Pancreas (tissue), 10 donors: ENCODE measurements around the gene GBF1. TPM values are rescaled to one million over a fixed set of nuclear protein-coding genes. Genes with fewer than 3 reads are reported as not detected.

Source experiments
- ATAC-seq, 4 donors: fragments of 200-7000 bp; cut with Tn5 transposase; one replicate each; pipeline versions ENCODE4 v1.8.0 to v1.9.1; 2020; ENCODE audit warnings: mild to moderate bottlenecking in 4 of 4, moderate library complexity in 4 of 4
- DNase-seq, 6 donors: peaks; one replicate each; pipeline ENCODE4 v3.0.0-alpha.2; 2020
- FAIRE-seq: peaks from 2 replicates; lab custom pipeline; 2012; peaks lifted over from hg19 to GRCh38; lab: Jason Lieb, UNC
- H3K27ac ChIP-seq, 4 donors: fragments of 200-600 bp; sonication (generic); 1 replicate in 3 of 4; 2 replicates in 1 of 4; pipeline versions ENCODE4 v1.5.0 to v1.8.0; 2020
- H3K27me3 ChIP-seq, 4 donors: fragments of 200-600 bp; one replicate each; pipeline ENCODE4 v1.8.0; 2021
- H3K36me3 ChIP-seq, 3 donors: fragments of 200-600 bp; sonication (generic) in 1 of 3; one replicate each; pipeline versions ENCODE4 v1.5.0 to v1.8.0; 2020 to 2021
- H3K4me1 ChIP-seq, 3 donors: fragments of 200-600 bp; one replicate each; pipeline ENCODE4 v1.8.0; 2021
- H3K4me3 ChIP-seq, 4 donors: fragments of 200-600 bp; sonication (generic) in 2 of 4; one replicate each; pipeline versions ENCODE4 v1.5.0 to v1.8.0; 2020 to 2021
- H3K9me3 ChIP-seq, 4 donors: fragments of 200-600 bp; one replicate each; pipeline ENCODE4 v1.8.0; 2021
- CTCF ChIP-seq, 4 donors: fragments of 200-600 bp; sonication (generic) in 3 of 4; IDR thresholded peaks; one replicate each; pipeline versions ENCODE4 v1.5.0 to v1.8.0; 2021; ENCODE audit warnings: antibody characterized with exemption in 4 of 4
- WGBS, 2 donors: extraction: QIAGEN DNeasy Blood & Tissue Kit; methylation state at CpG; one replicate each; pipeline ENCODE4 v1.1.7; 2013; 5-methylcytosine and 5-hydroxymethylcytosine counted together
- intact Hi-C, 3 donors: fragments of 100-400 bp; cut with DNase I; formaldehyde crosslinking; loops; one replicate each; pipeline versions ENCODE4 v1.11.1 to v1.14.2; 2022
- polyA plus RNA-seq, 2 donors: library from polyadenylated mRNA; stranded (reverse); fragments of 200-250 nt; gene quantifications; one replicate each; pipeline ENCODE4 v1.2.3, GENCODE V29; 2013
- total RNA-seq, 6 donors: library from RNA; stranded (reverse); fragmentation: NEBNext Ultra II Directional in 4 of 6; extraction: Animal tissue kit (Norgen Biotek cat#: 25700) in 4 of 6; gene quantifications; one replicate each; pipeline versions ENCODE4 v1.2.1 to v1.2.4, GENCODE V29; 2021 to 2023
- donor health status: healthy with polysubstance abuse.
- donor health status: DM: no; HTN: no; CAD: no; lungs with moderate emphysema.
- donor health status: DM: no; HTN: no; CAD: no.
- donor health status: control.
- donor health status: control.
- donor health status: Bipolar disorder and iron deficiency.
- donor health status: DM: yes; HTN: yes; CAD: no.
- donor health status: DM: no; HTN: no; CAD: no.
- donor health status: DM: no; HTN: no; CAD: no.
- donor health status: DM: yes; HTN: yes; CAD: no.

Gene GBF1
- total and polyA plus RNA-seq, 8 donors: 14.9 to 27.6 (median 18.2) TPM

GRCh38 chr10:102268375-102268888, 23.1 kb downstream of the GBF1 start:
- Histone ChIP-seq H3K27ac (no peak overlapping the region), H3K4me1 (peaks cover 5 to 21% (median 6%) of the 10 kb centered on the region in 3 donors), H3K9me3 (no peaks in the 10 kb centered on the region), H3K36me3 (no peaks in the 10 kb centered on the region), H3K4me3 (no peak overlapping the region), H3K27me3 (no peaks in the 10 kb centered on the region)
- no peak for FAIRE-seq
- intact Hi-C loops: no loop called here
- DNase-seq: no peak
- TF ChIP-seq CTCF (IDR thresholded peaks at IDR 0.05): no peak
- ATAC-seq: no peak

GRCh38 chr10:102269017-102269416, 23.7 kb downstream of the GBF1 start:
- no peak for TF ChIP-seq CTCF (IDR thresholded peaks at IDR 0.05)
- FAIRE-seq (no peak), ATAC-seq (peak in 1 of 4 donors; percentile 25), DNase-seq (no peak)
- 46 to 57% methylated on average over 3 of the region's 3 CpGs for WGBS, 2 donors
- Histone ChIP-seq H3K36me3 (no peaks in the 10 kb centered on the region), H3K9me3 (no peaks in the 10 kb centered on the region), H3K27ac (no peak overlapping the region), H3K4me3 (no peak overlapping the region), H3K27me3 (no peaks in the 10 kb centered on the region), H3K4me1 (peaks cover 0 to 16% (median 6%) of the 10 kb centered on the region in 3 donors)
- intact Hi-C loops: no loop called here

GRCh38 chr10:102274062-102274461, 28.7 kb downstream of the GBF1 start:
- Histone ChIP-seq H3K4me3 (no peak overlapping the region), H3K9me3 (no peaks in the 10 kb centered on the region), H3K27ac (no peak overlapping the region), H3K4me1 (no peaks in the 10 kb centered on the region), H3K36me3 (no peaks in the 10 kb centered on the region), H3K27me3 (no peaks in the 10 kb centered on the region)
- TF ChIP-seq CTCF (IDR thresholded peaks at IDR 0.05): no peak
- ATAC-seq (no peak), FAIRE-seq (no peak), DNase-seq (no peak)
- intact Hi-C loops: no loop called here
- WGBS, 2 donors: 58 to 83% methylated on average over 1 of the region's 1 CpG

- ATAC-seq: no peak
- no peak for DNase-seq
- no peaks in the 10 kb centered on the region for H3K9me3 ChIP-seq
- H3K36me3 ChIP-seq: no peaks in the 10 kb centered on the region
- no peaks in the 10 kb centered on the region for H3K27me3 ChIP-seq
- no peak for FAIRE-seq
- no peak overlapping the region for H3K4me3 ChIP-seq
- H3K4me1 ChIP-seq: peaks cover 0 to 3% (median 2%) of the 10 kb centered on the region in 3 donors
- 89 to 91% methylated on average over 2 of the region's 2 CpGs for WGBS, 2 donors
- no peak for TF ChIP-seq CTCF (IDR thresholded peaks at IDR 0.05)
- intact Hi-C loops: no loop called here
- H3K27ac ChIP-seq: no peak overlapping the region
Measured at GRCh38 chr10:102275343-102275742, 30.0 kb downstream of the GBF1 start.

GRCh38 chr10:102279104-102279503, 33.8 kb downstream of the GBF1 start:
- DNase-seq (no peak), ATAC-seq (no peak), FAIRE-seq (no peak)
- Histone ChIP-seq H3K27ac (no peak overlapping the region), H3K9me3 (no peaks in the 10 kb centered on the region), H3K36me3 (no peaks in the 10 kb centered on the region), H3K4me3 (no peak overlapping the region), H3K4me1 (peaks cover 8 to 14% (median 10%) of the 10 kb centered on the region in 3 donors), H3K27me3 (no peaks in the 10 kb centered on the region)
- intact Hi-C loops: no loop called here
- no peak for TF ChIP-seq CTCF (IDR thresholded peaks at IDR 0.05)
